GM12875 (cell line): ENCODE results near the gene NEURL3.

Experiments used
- H3K4me3 ChIP-seq: one replicate; pipeline ENCODE4 v1.5.1; 2011; ENCODE audit warnings: low read depth, low read length, control low read depth
- TF ChIP-seq, protein P1 (sequence below): IDR thresholded peaks from 2 replicates; pipeline ENCODE4 v1.5.1; 2011; ENCODE audit warnings: low read depth, mild to moderate bottlenecking, control low read depth, inconsistent platforms, low read length, moderate library complexity, borderline replicate concordance; ENCODE audit not compliant: insufficient read depth

NEURL3 gene

DNA sequence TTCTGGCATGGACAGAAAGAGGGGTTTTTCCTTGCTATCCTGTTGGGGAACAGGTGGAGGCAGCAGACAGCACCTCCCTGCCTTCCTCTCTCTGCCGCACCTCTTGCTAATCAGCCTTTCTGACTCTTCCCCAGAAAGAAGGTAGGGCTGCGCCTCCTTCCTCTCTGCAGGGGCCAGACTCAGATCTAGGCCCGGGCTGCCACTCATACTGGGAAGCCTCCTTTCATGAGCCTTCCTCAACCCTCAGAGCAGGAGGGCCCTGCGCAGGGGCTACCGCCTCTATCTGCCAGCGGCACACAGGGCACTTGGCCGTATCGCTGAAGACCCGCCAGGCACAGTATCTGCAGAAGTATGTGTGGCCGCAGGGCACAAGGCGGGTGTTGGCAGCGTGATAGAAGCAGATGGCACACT, 7.1 kb downstream of the NEURL3 start:
- no peak overlapping the region for H3K4me3 ChIP-seq
- TF ChIP-seq, protein P1, sequence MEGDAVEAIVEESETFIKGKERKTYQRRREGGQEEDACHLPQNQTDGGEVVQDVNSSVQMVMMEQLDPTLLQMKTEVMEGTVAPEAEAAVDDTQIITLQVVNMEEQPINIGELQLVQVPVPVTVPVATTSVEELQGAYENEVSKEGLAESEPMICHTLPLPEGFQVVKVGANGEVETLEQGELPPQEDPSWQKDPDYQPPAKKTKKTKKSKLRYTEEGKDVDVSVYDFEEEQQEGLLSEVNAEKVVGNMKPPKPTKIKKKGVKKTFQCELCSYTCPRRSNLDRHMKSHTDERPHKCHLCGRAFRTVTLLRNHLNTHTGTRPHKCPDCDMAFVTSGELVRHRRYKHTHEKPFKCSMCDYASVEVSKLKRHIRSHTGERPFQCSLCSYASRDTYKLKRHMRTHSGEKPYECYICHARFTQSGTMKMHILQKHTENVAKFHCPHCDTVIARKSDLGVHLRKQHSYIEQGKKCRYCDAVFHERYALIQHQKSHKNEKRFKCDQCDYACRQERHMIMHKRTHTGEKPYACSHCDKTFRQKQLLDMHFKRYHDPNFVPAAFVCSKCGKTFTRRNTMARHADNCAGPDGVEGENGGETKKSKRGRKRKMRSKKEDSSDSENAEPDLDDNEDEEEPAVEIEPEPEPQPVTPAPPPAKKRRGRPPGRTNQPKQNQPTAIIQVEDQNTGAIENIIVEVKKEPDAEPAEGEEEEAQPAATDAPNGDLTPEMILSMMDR, result no peak

DNA sequence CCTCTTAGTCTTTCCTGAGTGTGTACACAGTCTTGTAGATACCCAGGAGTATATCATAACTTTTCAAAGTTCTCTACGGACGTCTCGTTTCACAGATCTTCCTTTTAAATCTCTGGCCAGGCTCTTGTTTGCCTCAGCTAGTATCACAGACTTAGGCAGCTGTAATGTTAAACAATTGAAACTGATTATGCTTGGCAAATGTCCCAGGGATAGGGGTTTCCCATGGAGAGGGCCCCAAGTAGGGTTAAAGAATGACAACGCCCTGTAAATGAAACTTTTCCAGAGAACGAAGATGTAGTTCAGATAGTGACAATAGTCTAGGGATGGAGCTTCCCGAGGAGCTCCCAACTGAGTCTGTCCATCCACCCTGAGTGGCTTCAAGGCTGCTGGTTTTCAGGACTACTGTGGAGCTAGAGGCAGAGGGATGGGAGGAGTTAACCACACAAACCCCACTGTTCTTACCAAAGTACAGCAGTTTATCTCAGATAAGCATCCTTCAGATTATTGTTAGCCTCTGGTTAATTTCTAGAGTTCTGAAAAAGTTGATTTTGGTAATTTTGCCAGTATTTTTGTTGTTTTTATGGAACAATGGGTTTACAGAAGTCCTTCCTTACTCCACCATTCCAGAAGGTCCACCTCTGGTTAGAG, 9.1 kb downstream of the NEURL3 start:
- H3K4me3 ChIP-seq, result no peak overlapping the region
- TF ChIP-seq, protein P1, result no peak

DNA sequence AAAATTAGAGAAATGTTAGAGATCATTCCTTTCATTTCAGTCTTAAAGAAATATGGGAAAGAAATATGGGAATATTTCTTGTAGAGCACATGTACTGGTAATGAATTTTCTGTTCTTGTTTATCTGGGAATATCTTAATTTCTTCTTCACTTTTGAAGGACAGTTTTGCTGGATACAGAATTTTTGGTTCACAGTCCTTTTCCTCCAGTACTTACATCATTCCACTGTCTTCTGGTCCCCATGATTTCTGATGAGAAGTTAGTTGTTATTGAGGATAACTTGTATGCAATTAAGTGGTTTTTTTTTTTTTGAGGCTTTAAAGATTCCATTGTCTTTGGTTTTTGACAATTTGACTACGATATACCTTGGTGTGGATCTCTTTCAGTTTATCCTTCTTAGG, 11.0 kb downstream of the NEURL3 start:
- TF ChIP-seq, protein P1, result no peak
- H3K4me3 ChIP-seq, result no peak overlapping the region

DNA sequence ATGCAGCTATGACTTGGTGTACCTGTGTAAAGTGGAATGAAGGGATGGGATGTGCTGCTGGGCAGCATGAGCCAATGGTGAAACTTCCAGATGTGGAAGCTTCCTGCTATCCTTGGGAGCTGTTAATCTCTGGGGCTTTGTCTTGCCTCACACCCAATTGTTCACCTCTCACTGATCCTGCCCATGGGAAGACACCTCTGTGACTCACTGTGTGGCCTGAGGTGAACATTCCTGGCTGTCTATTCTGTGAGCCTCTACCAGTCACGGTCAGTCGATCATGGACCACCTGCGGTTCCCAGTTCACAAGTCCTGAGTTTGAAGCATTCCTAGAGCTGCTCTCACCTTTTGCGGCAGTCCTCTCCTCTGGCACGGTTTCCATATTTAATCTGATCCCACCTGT, 12.1 kb downstream of the NEURL3 start:
- TF ChIP-seq, protein P1, result no peak
- H3K4me3 ChIP-seq, result no peak overlapping the region

DNA sequence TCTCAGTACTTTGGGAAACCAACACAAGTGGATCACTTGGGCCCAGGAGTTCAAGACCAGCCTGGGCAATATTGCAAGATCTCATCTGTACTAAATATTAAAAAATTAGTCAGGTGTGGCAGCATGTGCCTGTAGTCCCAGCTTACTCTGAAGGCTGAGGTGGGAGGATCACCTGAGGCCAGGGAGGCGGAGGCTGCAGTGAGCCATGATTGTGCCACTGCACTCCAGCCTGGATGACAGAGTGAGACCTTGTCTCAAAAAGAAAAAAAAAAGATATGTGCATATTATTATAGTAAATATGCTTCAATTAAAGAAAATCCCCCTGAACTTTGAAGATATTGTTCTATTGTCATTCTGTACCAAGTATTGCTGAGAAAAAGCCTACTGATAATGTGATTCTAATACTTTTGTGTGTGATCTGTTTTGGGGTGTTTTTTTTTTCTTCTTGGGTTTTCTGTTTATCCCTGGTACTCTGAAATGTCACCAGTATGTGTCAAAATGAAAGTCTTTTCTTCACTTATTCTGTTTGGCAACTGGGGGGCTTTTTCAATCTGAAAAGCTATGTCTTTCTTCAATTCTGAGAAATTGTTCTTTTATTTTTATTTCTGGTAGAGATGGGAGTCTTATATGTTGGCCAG, 13.2 kb downstream of the NEURL3 start:
- TF ChIP-seq, protein P1, result no peak
- H3K4me3 ChIP-seq, result no peak overlapping the region

DNA sequence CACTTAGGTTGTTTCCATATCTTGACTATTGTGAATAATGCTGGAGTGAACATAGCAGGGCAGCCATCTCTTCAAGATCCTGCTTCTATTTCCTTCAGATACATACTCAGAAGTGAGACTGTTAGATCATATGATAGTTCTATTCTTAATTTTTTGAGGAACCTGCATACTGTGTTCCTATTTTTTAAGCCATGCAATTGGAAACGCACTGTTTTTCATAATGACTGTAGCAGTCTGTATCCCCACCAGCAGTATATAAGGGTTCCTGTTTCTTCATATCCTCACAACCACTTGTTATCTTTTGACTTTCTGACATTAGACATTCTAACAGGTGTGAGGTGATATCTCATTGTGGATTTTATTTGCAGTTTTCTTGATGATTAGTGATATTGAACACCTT, 15.5 kb downstream of the NEURL3 start:
- no peak overlapping the region for H3K4me3 ChIP-seq
- TF ChIP-seq, protein P1, result no peak

DNA sequence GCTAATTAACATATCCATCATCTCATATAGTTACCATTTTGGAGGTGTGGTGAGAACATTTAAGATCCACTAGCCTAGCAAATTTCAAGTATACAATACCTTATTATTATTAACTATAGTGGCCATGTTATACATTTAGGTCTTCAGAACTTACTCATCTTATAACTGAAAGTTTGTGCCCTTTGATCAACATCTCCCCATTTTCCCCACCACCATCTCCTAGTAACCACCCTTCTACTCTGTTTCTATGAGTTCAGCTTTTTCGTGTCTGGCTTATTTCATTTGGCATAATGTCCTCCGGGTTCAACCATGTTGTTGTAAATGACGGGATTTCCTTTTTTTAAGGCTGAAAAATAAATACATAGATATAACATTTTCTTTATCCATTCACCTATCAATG, 15.9 kb downstream of the NEURL3 start:
- TF ChIP-seq, protein P1, result no peak
- H3K4me3 ChIP-seq, result no peak overlapping the region
